HEK293 (cell line): ENCODE measurements around the gene S100A2.

ENCODE experiments used
- GLI2 ChIP-seq: fragments of 450-650 bp; formaldehyde crosslinking; IDR thresholded peaks from 2 replicates; pipeline ENCODE4; 2017; ENCODE audit warnings: missing biosample characterization, missing genetic modification characterization, low read depth, borderline replicate concordance
- MZF1 ChIP-seq: fragments of 450-650 bp; formaldehyde crosslinking; IDR thresholded peaks from 2 replicates; pipeline ENCODE4 v1.5.1; 2017; ENCODE audit warnings: missing biosample characterization, missing genetic modification characterization, borderline replicate concordance
- SCRT2 ChIP-seq: fragments of 450-650 bp; formaldehyde crosslinking; IDR thresholded peaks from 2 replicates; pipeline ENCODE4 v1.5.1; 2016; ENCODE audit warnings: missing biosample characterization, missing genetic modification characterization
- TCF7L2 ChIP-seq: IDR thresholded peaks from 2 replicates; pipeline ENCODE4 v1.6.1; 2011; ENCODE audit warnings: low read depth, mild to moderate bottlenecking, inconsistent platforms, low read length, moderate library complexity, borderline replicate concordance
- WT1 ChIP-seq: fragments of 450-650 bp; formaldehyde crosslinking; IDR thresholded peaks from 2 replicates; pipeline ENCODE4 v1.5.1; 2016; ENCODE audit warnings: missing biosample characterization, missing genetic modification characterization
- ZBTB8A ChIP-seq: fragments of 450-650 bp; formaldehyde crosslinking; IDR thresholded peaks from 2 replicates; pipeline ENCODE4 v1.5.1; 2016; ENCODE audit warnings: missing biosample characterization, missing genetic modification characterization
- ZNF121 ChIP-seq: fragments of 450-650 bp; formaldehyde crosslinking; IDR thresholded peaks from 2 replicates; pipeline ENCODE4 v1.5.1; 2016; ENCODE audit warnings: missing biosample characterization, missing genetic modification characterization
- ZNF157 ChIP-seq: fragments of 450-650 bp; formaldehyde crosslinking; IDR thresholded peaks from 2 replicates; pipeline ENCODE4 v1.5.1; 2016; ENCODE audit warnings: missing biosample characterization, missing genetic modification characterization
- ZNF274 ChIP-seq, 2 experiments: fragments of 200-500 bp in 1 of 2; fragments of 450-650 bp in 1 of 2; sonication (Bioruptor generic) in 1 of 2; formaldehyde crosslinking in 1 of 2; IDR thresholded peaks; 2 replicates each; pipeline versions ENCODE4 v1.5.1 to v1.6.1; 2014 to 2016; ENCODE audit warnings: borderline replicate concordance in 1 of 2, inconsistent platforms in 1 of 2, low read length in 1 of 2, missing biosample characterization in 1 of 2, missing genetic modification characterization in 1 of 2
- ZNF530 ChIP-seq: fragments of 450-650 bp; formaldehyde crosslinking; IDR thresholded peaks from 2 replicates; pipeline ENCODE4 v1.5.1; 2016; ENCODE audit warnings: low read depth, missing biosample characterization, missing genetic modification characterization
- TF ChIP-seq, protein P1 (sequence below): fragments of 450-650 bp; formaldehyde crosslinking; IDR thresholded peaks from 2 replicates; pipeline ENCODE4 v1.5.1; 2016; ENCODE audit warnings: missing biosample characterization, missing genetic modification characterization
- TF ChIP-seq, protein P2 (sequence below): fragments of 450-650 bp; formaldehyde crosslinking; IDR thresholded peaks from 2 replicates; pipeline ENCODE4; 2016; ENCODE audit warnings: missing biosample characterization, missing genetic modification characterization
- TF ChIP-seq, protein P3 (sequence below): fragments of 450-650 bp; formaldehyde crosslinking; IDR thresholded peaks from 2 replicates; pipeline ENCODE4 v1.5.1; 2016; ENCODE audit warnings: missing biosample characterization, missing genetic modification characterization

DNA sequence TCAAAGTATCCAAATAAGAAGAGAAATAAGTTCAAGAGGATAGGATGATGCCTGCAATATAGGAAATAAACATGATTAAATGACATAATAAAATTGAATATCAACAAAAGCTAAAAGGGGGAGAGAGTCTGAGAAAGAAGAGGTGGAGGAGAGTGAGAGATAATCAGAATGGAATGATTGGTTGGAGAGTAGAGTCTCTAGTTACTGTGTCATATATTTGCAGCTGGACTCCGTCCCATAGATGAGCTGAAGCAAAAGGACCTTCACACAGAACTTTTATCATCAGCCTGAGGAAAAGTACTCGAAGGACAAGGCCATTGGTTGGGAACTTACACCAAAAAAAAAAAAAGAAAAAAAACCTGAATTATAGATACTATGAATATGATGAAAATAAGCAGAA is 22.8 kb upstream of the S100A2 start:
- TF ChIP-seq ZNF121 (no peak), MZF1 (tag by site-specific recombination) (no peak), WT1 (no peak), SCRT2 (no peak), ZNF274 (IDR thresholded peaks at IDR 0.05; ENCODE audit: low read length) (no peak), ZNF274 (tag by site-specific recombination; IDR thresholded peaks at IDR 0.05; ENCODE audit: borderline replicate concordance) (no peak), ZBTB8A (tag by site-specific recombination) (no peak), ZNF157 (tag by site-specific recombination) (no peak), TCF7L2 (no peak), GLI2 (tag by site-specific recombination) (no peak), ZNF530 (no peak)
- TF ChIP-seq, protein P1, sequence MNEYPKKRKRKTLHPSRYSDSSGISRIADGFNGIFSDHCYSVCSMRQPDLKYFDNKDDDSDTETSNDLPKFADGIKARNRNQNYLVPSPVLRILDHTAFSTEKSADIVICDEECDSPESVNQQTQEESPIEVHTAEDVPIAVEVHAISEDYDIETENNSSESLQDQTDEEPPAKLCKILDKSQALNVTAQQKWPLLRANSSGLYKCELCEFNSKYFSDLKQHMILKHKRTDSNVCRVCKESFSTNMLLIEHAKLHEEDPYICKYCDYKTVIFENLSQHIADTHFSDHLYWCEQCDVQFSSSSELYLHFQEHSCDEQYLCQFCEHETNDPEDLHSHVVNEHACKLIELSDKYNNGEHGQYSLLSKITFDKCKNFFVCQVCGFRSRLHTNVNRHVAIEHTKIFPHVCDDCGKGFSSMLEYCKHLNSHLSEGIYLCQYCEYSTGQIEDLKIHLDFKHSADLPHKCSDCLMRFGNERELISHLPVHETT (tag by site-specific recombination): no peak
- TF ChIP-seq, protein P2, sequence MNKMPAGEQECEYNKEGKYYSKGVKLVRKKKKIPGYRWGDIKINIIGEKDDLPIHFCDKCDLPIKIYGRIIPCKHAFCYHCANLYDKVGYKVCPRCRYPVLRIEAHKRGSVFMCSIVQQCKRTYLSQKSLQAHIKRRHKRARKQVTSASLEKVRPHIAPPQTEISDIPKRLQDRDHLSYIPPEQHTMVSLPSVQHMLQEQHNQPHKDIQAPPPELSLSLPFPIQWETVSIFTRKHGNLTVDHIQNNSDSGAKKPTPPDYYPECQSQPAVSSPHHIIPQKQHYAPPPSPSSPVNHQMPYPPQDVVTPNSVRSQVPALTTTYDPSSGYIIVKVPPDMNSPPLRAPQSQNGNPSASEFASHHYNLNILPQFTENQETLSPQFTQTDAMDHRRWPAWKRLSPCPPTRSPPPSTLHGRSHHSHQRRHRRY: no peak
- TF ChIP-seq, protein P3, sequence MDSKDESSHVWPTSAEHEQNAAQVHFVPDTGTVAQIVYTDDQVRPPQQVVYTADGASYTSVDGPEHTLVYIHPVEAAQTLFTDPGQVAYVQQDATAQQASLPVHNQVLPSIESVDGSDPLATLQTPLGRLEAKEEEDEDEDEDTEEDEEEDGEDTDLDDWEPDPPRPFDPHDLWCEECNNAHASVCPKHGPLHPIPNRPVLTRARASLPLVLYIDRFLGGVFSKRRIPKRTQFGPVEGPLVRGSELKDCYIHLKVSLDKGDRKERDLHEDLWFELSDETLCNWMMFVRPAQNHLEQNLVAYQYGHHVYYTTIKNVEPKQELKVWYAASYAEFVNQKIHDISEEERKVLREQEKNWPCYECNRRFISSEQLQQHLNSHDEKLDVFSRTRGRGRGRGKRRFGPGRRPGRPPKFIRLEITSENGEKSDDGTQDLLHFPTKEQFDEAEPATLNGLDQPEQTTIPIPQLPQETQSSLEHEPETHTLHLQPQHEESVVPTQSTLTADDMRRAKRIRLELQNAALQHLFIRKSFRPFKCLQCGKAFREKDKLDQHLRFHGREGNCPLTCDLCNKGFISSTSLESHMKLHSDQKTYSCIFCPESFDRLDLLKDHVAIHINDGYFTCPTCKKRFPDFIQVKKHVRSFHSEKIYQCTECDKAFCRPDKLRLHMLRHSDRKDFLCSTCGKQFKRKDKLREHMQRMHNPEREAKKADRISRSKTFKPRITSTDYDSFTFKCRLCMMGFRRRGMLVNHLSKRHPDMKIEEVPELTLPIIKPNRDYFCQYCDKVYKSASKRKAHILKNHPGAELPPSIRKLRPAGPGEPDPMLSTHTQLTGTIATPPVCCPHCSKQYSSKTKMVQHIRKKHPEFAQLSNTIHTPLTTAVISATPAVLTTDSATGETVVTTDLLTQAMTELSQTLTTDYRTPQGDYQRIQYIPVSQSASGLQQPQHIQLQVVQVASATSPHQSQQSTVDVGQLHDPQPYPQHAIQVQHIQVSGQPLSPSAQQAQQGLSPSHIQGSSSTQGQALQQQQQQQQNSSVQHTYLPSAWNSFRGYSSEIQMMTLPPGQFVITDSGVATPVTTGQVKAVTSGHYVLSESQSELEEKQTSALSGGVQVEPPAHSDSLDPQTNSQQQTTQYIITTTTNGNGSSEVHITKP (tag by site-specific recombination): no peak
